Heart right ventricle (tissue), 16 donors: ENCODE data around the gene PCP4. TPM values are rescaled to one million over a fixed set of nuclear protein-coding genes. Genes with fewer than 3 reads are reported as not detected.

Experiments used
- ATAC-seq, 8 donors: fragments of 200-7000 bp; cut with Tn5 transposase; one replicate each; pipeline ENCODE4 v1.9.1; 2020; ENCODE audit warnings: mild to moderate bottlenecking in 8 of 8, moderate library complexity in 8 of 8, moderate number of reproducible peaks in 1 of 8
- DNase-seq, 2 donors: peaks; one replicate each; pipeline ENCODE4 v3.0.0-alpha.2; 2020
- H3K27ac ChIP-seq, 10 donors: fragments of 200-600 bp; sonication (generic) in 2 of 10; one replicate each; pipeline versions ENCODE4 v1.5.0 to v1.8.0; 2020 to 2022; ENCODE audit warnings: mild to moderate bottlenecking in 3 of 10
- H3K27me3 ChIP-seq, 7 donors: fragments of 200-600 bp; one replicate each; pipeline ENCODE4 v1.8.0; 2021 to 2022; ENCODE audit warnings: mild to moderate bottlenecking in 2 of 7
- H3K36me3 ChIP-seq, 9 donors: fragments of 200-600 bp; sonication (generic) in 1 of 9; one replicate each; pipeline versions ENCODE4 v1.5.0 to v1.8.0; 2020 to 2022; ENCODE audit warnings: mild to moderate bottlenecking in 2 of 9
- H3K4me1 ChIP-seq, 9 donors: fragments of 200-600 bp; sonication (generic) in 1 of 9; one replicate each; pipeline versions ENCODE4 v1.5.0 to v1.8.0; 2020 to 2022; ENCODE audit warnings: mild to moderate bottlenecking in 4 of 9
- H3K4me3 ChIP-seq, 10 donors: fragments of 200-600 bp; sonication (generic) in 2 of 10; one replicate each; pipeline versions ENCODE4 v1.5.0 to v1.8.0; 2020 to 2022; ENCODE audit warnings: mild to moderate bottlenecking in 7 of 10, moderate library complexity in 2 of 10
- H3K9me3 ChIP-seq, 11 donors: fragments of 200-600 bp in 10 of 11; sonication (generic) in 2 of 11; one replicate each; pipeline versions ENCODE4 v1.5.0 to v1.8.0; 2013 to 2022; ENCODE audit warnings: mild to moderate bottlenecking in 2 of 11, control low read depth in 1 of 11, moderate library complexity in 1 of 11
- WGBS, 2 donors: extraction: QIAGEN DNeasy Blood & Tissue Kit; methylation state at CpG; one replicate each; pipeline ENCODE4 v1.1.7; 2013; ENCODE audit warnings: inconsistent platforms in 1 of 2; 5-methylcytosine and 5-hydroxymethylcytosine counted together
- intact Hi-C, 10 donors: fragments of 100-400 bp; cut with DNase I; formaldehyde crosslinking; loops; one replicate each; pipeline versions ENCODE4 v1.11.1 to v1.14.2; 2022
- polyA plus RNA-seq, 2 donors: library from polyadenylated mRNA; stranded (reverse); fragments of 200-250 nt; gene quantifications; one replicate each; pipeline ENCODE4 v1.2.3, GENCODE V29; 2013
- total RNA-seq, 10 donors: library from RNA; stranded (reverse); fragmentation: NEBNext Ultra II Directional in 3 of 10; extraction: Animal tissue kit (Norgen Biotek cat#: 25700) in 3 of 10; gene quantifications; one replicate each; pipeline versions ENCODE4 v1.2.1 to v1.2.4, GENCODE V29; 2021 to 2023
- TF ChIP-seq, protein P1 (sequence below), 9 donors: fragments of 200-600 bp; sonication (generic) in 2 of 9; IDR thresholded peaks; one replicate each; pipeline versions ENCODE4 v1.5.0 to v1.8.0; 2021 to 2022; ENCODE audit warnings: antibody characterized with exemption in 9 of 9, mild to moderate bottlenecking in 5 of 9, moderate library complexity in 1 of 9
- donor health status: Arrhythmogenic right ventricular cardiomyopathy.
- donor health status: ischemic (EF 13 %, LVEDD 7.1; RV severe dilation, severe dysfunction).
- donor health status: healthy with polysubstance abuse.
- donor health status: DM: no; HTN: yes; CAD: no.
- donor health status: DM: no; HTN: no; CAD: no.
- donor health status: ischemic (EF 25% LVEDD 6.9; RV normal size, moderate dysfunction).
- donor health status: ischemic (EF 25% LVEDD 5.7; RV mildly dilated, moderate dysfunction).
- donor health status: healthy.
- donor health status: DM: yes; HTN: yes; CAD: no.
- donor health status: Ischemic cardiomyopathy.
- donor health status: ischemic (EF 35%, LVEDD 5.7; RV mildly dilated, moderate dysfunction).
- donor health status: nonischemic (EF 11% LVEDD 7.7; RV severe dilation, severe dysfunction).
- donor health status: DM: yes; HTN: yes; CAD: no.
- donor health status: PGD.
- donor health status: ischemic (EF 29% LVEDD 5.4; RV normal size, mild dysfunction).
- donor health status: nonischemic (EF 23%, LVEDD 6.1; RV moderate dilation, normal function).

The PCP4 gene
- total and polyA plus RNA-seq, 12 donors = 1.0 to 6.9 (median 3.6) TPM

DNA sequence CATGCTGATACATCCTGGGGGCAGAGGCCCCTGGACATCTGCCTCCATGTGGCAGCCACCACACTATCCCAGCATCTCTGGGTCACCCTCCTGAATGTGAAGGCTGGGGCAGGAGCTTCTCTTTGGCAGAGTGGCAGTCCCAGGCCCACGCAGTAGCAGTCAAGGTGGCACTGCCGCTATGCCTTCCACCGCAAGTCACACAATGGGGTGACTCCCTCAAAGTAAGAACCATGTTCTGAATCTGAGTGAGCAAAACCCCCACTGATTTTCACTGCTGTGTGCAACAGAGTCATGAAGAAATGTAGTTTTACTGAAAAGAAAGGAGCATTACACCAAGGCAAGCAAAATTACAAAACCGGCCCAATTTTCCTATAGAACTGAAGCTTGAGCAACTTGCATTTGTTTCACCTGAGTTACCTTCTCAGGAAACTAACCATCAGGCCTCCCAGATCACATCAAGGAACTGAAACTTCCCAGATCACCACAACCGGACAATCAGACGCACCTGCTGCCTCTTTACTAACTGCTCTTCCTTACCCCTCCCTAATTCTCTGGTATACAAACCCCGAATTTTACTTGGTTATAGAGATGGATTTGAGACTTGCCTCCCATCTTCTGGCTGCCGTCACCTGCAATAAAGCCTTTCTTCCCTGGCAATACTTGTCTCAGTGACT is 102.6 kb downstream of the PCP4 start:
- 83 to 86% methylated on average over 8 of the region's 8 CpGs for WGBS, 2 donors
- no peak overlapping the region for H3K4me3 ChIP-seq
- no peaks in the 10 kb centered on the region for H3K27me3 ChIP-seq
- H3K9me3 ChIP-seq = peaks cover 0 to 9% (median 0%) of the 10 kb centered on the region in 11 donors
- no peaks in the 10 kb centered on the region for H3K4me1 ChIP-seq
- H3K36me3 ChIP-seq = no peaks in the 10 kb centered on the region
- no peak overlapping the region for H3K27ac ChIP-seq
- DNase-seq (no peak), ATAC-seq (no peak)
- intact Hi-C loops = no loop called here
- TF ChIP-seq, protein P1, sequence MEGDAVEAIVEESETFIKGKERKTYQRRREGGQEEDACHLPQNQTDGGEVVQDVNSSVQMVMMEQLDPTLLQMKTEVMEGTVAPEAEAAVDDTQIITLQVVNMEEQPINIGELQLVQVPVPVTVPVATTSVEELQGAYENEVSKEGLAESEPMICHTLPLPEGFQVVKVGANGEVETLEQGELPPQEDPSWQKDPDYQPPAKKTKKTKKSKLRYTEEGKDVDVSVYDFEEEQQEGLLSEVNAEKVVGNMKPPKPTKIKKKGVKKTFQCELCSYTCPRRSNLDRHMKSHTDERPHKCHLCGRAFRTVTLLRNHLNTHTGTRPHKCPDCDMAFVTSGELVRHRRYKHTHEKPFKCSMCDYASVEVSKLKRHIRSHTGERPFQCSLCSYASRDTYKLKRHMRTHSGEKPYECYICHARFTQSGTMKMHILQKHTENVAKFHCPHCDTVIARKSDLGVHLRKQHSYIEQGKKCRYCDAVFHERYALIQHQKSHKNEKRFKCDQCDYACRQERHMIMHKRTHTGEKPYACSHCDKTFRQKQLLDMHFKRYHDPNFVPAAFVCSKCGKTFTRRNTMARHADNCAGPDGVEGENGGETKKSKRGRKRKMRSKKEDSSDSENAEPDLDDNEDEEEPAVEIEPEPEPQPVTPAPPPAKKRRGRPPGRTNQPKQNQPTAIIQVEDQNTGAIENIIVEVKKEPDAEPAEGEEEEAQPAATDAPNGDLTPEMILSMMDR (IDR thresholded peaks at IDR 0.05) = no peak

- Histone ChIP-seq H3K4me3 (no peak overlapping the region), H3K9me3 (peaks cover 0 to 9% (median 0%) of the 10 kb centered on the region in 11 donors), H3K27me3 (peaks cover 0 to 15% (median 8%) of the 10 kb centered on the region in 7 donors), H3K4me1 (no peaks in the 10 kb centered on the region), H3K27ac (no peak overlapping the region), H3K36me3 (no peaks in the 10 kb centered on the region)
- TF ChIP-seq, protein P1 (IDR thresholded peaks at IDR 0.05) = no peak
- WGBS, 2 donors = 11 to 17% methylated on average over 2 of the region's 2 CpGs
- intact Hi-C loops = no loop called here
- ATAC-seq (no peak), DNase-seq (no peak)
Measured at GRCh38 chr21:39971956-39972355, 104.7 kb downstream of the PCP4 start.

DNA sequence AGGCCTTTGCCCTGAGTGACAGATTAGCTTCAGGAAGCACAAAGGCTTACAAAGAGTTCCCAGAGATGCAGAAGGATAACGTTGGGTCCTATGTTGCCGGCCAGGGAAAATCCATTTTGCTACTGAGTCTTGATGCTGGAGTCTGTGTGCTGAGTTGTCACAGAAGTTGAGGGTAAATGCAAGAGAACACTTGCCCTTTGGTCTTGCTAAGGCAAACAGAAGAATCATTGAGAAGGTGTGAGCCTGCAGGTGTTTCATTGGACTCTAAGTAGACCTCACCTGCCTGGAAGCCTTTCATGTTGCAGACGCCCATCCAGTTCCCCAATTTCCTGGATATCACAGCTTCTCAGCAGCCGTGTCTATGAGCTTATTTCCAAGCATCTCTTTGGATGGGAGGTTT is 105.2 kb downstream of the PCP4 start:
- no peaks in the 10 kb centered on the region for H3K4me1 ChIP-seq
- TF ChIP-seq, protein P1 (IDR thresholded peaks at IDR 0.05) = no peak
- peaks cover 0 to 9% (median 0%) of the 10 kb centered on the region in 11 donors for H3K9me3 ChIP-seq
- intact Hi-C loops = no loop called here
- no peak for DNase-seq
- H3K4me3 ChIP-seq = no peak overlapping the region
- H3K36me3 ChIP-seq = no peaks in the 10 kb centered on the region
- H3K27ac ChIP-seq = no peak overlapping the region
- H3K27me3 ChIP-seq = peaks cover 0 to 19% (median 8%) of the 10 kb centered on the region in 7 donors
- WGBS, 2 donors = 55 to 66% methylated on average over 4 of the region's 4 CpGs
- ATAC-seq = no peak

DNA sequence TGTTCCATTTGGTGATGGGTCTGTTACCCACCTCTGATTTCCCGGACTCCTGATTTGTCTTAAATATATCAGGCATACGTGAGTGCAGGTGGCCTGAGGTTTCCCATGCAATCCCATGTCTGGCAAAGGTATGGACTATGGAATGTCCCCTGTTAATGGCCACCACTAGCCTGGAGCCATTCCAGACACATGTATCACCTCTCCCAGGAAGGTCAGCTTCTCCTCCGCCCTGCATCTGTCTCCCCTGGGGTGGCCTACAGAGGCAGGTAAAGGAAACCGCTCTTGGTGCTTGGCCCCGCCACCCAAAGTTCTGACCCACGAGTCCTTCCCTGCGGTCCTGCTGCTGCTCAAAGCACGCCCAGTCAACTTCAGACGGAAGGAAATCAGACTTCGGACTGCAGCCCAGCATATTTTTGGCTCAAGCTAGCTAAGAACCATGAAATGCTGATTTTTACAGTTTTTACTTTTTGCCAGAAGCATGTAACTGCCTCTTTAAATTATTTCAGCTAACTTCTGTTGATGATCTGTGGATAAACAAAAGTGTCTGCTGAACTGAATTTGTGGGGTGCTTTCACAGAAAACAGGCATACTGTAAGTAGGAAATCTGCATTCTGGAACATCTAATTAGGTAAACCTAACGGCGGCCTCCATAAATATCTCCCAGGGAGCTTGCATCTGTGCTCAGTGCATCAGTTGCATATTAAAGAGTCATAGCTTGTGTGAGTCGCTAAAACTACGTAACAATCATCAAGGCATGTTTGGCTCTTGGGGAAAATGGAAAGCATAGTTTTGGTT is 105.9 kb downstream of the PCP4 start:
- Histone ChIP-seq H3K36me3 (no peaks in the 10 kb centered on the region), H3K4me3 (no peak overlapping the region), H3K27me3 (peaks cover 0 to 19% (median 8%) of the 10 kb centered on the region in 7 donors), H3K4me1 (no peaks in the 10 kb centered on the region), H3K27ac (no peak overlapping the region), H3K9me3 (peaks cover 0 to 5% (median 0%) of the 10 kb centered on the region in 11 donors)
- WGBS, 2 donors = 87 to 91% methylated on average over 14 of the region's 14 CpGs
- ATAC-seq (no peak), DNase-seq (no peak)
- intact Hi-C loops = no loop called here
- TF ChIP-seq, protein P1 (IDR thresholded peaks at IDR 0.05) = no peak
